NCI-H1092 (cell line): Measurements from ENCODE around the gene KLK4.

Experiments used
- DNase-seq: peaks from one replicate; lab custom pipeline; 2025; lab: John Stamatoyannopoulos, UW

The KLK4 gene

GRCh38 chr19:50878851-50879250 is 32.3 kb downstream of the KLK4 start:
- DNase-seq, result no peak

- no peak for DNase-seq
Observed at GRCh38 chr19:50877338-50877737, 33.9 kb downstream of the KLK4 start.

GRCh38 chr19:50876456-50876855 is 34.7 kb downstream of the KLK4 start:
- no peak for DNase-seq

DNA sequence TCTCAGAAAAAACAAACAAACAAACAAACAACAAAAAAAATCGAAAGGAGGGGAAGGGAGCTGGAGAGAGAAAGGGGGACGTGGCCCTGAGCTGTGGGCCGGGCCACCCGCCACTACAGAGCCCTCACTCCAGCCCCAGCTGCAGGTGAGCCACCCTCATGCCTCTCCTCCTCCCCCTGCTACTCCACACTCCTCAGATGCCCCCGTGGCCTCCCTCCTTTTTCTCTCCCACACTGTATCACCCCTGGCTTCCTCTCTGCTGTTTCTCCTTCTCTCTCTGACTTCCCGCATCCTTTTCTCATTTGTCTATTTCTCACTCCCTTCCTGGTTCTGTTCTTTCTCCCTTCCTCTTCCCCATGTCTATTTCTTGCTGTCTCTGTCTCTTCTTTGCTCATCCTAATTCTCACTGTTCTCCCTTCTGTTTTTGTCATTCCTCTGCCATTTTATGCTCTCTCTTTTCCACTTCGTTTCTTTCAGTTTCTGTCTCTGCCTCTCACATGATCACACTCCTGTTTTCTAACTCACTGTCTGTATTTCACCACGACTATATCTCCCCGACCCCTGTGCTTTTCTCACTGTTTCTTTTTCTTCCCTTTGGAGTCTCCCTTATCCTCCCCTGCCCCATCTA is 35.3 kb downstream of the KLK4 start:
- DNase-seq, result no peak

DNA sequence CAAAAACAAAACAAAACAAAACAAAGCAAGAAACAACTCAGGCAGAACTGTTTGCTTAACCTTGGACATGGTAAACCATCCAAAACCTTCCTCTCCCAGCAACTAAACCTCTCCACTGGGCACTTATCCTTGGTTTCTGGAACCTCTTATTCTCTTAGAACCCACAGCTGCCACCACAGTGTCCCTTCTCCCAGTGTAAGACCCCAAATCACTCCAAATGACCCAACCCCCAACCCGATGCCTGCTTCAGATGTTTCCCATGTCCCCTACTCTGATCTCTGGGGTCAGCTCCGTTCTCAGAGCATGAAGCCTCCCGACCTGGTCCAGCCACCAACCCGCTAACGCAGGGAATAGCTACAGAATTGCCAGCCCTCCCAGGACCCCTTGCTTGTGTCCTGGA is 37.0 kb downstream of the KLK4 start:
- no peak for DNase-seq

DNA sequence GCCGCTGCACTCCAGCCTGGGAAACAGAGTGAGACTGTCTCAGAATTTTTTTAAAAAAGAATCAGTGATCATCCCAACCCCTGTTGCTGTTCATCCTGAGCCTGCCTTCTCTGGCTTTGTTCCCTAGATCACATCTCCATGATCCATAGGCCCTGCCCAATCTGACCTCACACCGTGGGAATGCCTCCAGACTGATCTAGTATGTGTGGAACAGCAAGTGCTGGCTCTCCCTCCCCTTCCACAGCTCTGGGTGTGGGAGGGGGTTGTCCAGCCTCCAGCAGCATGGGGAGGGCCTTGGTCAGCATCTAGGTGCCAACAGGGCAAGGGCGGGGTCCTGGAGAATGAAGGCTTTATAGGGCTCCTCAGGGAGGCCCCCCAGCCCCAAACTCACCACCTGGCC is 38.1 kb downstream of the KLK4 start, which contains the start of gene KLK2:
Gene KLK2, plus strand, starts transcription at position 384 of the 400 bp plus-strand sequence. CDS start 35 bp downstream, outside the sequence.
- DNase-seq, result no peak

DNA sequence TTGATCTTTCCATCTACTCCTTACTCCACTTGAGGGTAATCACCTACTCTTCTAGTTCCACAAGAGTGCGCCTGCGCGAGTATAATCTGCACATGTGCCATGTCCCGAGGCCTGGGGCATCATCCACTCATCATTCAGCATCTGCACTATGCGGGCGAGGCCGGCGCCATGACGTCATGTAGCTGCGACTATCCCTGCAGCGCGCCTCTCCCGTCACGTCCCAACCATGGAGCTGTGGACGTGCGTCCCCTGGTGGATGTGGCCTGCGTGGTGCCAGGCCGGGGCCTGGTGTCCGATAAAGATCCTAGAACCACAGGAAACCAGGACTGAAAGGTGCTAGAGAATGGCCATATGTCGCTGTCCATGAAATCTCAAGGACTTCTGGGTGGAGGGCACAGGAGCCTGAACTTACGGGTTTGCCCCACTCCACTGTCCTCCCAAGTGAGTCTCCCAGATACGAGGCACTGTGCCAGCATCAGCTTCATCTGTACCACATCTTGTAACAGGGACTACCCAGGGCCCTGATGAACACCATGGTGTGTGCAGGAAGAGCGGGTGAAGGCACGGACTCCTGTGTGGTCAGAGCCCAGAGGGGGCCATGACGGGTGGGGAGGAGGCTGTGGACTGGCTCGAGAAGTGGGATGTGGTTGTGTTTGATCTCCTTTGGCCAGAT is 40.6 kb downstream of the KLK4 start:
- DNase-seq, result no peak

GRCh38 chr19:50869479-50869878 is 41.7 kb downstream of the KLK4 start:
- DNase-seq, result no peak

DNA sequence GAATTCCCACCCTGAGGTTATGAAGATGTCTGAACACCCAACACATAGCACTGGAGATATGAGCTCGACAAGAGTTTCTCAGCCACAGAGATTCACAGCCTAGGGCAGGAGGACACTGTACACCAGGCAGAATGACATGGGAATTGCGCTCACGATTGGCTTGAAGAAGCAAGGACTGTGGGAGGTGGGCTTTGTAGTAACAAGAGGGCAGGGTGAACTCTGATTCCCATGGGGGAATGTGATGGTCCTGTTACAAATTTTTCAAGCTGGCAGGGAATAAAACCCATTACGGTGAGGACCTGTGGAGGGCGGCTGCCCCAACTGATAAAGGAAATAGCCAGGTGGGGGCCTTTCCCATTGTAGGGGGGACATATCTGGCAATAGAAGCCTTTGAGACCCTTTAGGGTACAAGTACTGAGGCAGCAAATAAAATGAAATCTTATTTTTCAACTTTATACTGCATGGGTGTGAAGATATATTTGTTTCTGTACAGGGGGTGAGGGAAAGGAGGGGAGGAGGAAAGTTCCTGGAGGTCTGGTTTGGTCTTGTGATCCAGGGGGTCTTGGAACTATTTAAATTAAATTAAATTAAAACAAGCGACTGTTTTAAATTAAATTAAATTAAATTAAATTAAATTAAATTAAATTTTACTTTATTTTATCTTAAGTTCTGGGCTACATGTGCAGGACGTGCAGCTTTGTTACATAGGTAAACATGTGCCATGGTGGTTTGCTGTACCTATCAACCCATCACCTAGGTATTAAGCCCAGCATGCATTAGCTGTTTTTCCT is 49.5 kb downstream of the KLK4 start:
- DNase-seq, result no peak

GRCh38 chr19:50861010-50861409 is 50.2 kb downstream of the KLK4 start:
- DNase-seq, result no peak

DNA sequence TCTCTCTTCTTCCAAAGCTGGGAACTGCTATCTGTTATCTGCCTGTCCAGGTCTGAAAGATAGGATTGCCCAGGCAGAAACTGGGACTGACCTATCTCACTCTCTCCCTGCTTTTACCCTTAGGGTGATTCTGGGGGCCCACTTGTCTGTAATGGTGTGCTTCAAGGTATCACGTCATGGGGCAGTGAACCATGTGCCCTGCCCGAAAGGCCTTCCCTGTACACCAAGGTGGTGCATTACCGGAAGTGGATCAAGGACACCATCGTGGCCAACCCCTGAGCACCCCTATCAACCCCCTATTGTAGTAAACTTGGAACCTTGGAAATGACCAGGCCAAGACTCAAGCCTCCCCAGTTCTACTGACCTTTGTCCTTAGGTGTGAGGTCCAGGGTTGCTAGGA is 51.3 kb downstream of the KLK4 start:
- no peak for DNase-seq

DNA sequence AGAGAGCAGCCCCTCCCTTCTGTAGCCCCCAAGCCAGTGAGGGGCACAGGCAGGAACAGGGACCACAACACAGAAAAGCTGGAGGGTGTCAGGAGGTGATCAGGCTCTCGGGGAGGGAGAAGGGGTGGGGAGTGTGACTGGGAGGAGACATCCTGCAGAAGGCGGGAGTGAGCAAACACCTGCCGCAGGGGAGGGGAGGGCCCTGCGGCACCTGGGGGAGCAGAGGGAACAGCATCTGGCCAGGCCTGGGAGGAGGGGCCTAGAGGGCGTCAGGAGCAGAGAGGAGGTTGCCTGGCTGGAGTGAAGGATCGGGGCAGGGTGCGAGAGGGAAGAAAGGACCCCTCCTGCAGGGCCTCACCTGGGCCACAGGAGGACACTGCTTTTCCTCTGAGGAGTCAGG is 52.3 kb downstream of the KLK4 start:
- no peak for DNase-seq

- DNase-seq, result no peak
Observed at GRCh38 chr19:50857366-50857765, 53.8 kb downstream of the KLK4 start.
